CD14-positive monocyte (primary cell): ENCODE measurements around the gene LAMB1. TPM values are rescaled to one million over a fixed set of nuclear protein-coding genes. Genes with fewer than 3 reads are reported as not detected.

Experiments
- DNase-seq, 3 donors: peaks; one replicate each; pipeline ENCODE4 v3.0.0-alpha.2; 2011 to 2022
- H2AFZ ChIP-seq: 2 replicates; pipeline ENCODE4 v1.6.0; 2012; ENCODE audit warnings: mild to moderate bottlenecking, low read depth, low read length, inconsistent platforms; ENCODE audit not compliant: insufficient read depth, poor library complexity, severe bottlenecking
- H3K27ac ChIP-seq, 2 donors: 1 replicate in 1 of 2; 2 replicates in 1 of 2; pipeline ENCODE4 v1.5.1; 2012 to 2013; ENCODE audit warnings: low read length in 2 of 2, control low read depth in 1 of 2, inconsistent platforms in 1 of 2, low read depth in 1 of 2, mild to moderate bottlenecking in 1 of 2
- H3K27me3 ChIP-seq, 2 donors: one replicate each; pipeline versions ENCODE4 v1.6.0 to v1.6.1; 2011 to 2013; ENCODE audit warnings: low read length in 2 of 2; ENCODE audit not compliant: control insufficient read depth in 2 of 2, insufficient read depth in 2 of 2
- H3K36me3 ChIP-seq, 2 donors: replicated peaks in 1 of 2; 1 replicate in 1 of 2; 2 replicates in 1 of 2; pipeline versions ENCODE4 v1.5.1 to v1.6.1; 2012 to 2013; ENCODE audit warnings: low read length in 2 of 2, control low read depth in 1 of 2, inconsistent platforms in 1 of 2, mild to moderate bottlenecking in 1 of 2; ENCODE audit not compliant: insufficient read depth in 2 of 2, control insufficient read depth in 1 of 2
- H3K4me1 ChIP-seq, 2 donors: 1 replicate in 1 of 2; 2 replicates in 1 of 2; pipeline versions ENCODE4 v1.5.1 to v1.6.1; 2012 to 2013; ENCODE audit warnings: low read length in 2 of 2, control low read depth in 1 of 2, inconsistent platforms in 1 of 2, mild to moderate bottlenecking in 1 of 2, moderate library complexity in 1 of 2; ENCODE audit not compliant: insufficient read depth in 2 of 2, control insufficient read depth in 1 of 2
- H3K4me2 ChIP-seq: replicated peaks from 2 replicates; pipeline ENCODE3; 2012; ENCODE audit warnings: low read length, moderate library complexity, mild to moderate bottlenecking; ENCODE audit not compliant: poor library complexity, severe bottlenecking; ENCODE audit errors: extremely low read depth
- H3K4me3 ChIP-seq, 3 experiments: fragments of 200-600 bp in 1 of 3; sonication (generic) in 1 of 3; replicated peaks in 1 of 3; 1 replicate in 2 of 3; 2 replicates in 1 of 3; pipeline ENCODE4 v1.5.1; 2011 to 2013; ENCODE audit warnings: low read length in 3 of 3, mild to moderate bottlenecking in 3 of 3, control low read depth in 2 of 3, low read depth in 2 of 3, inconsistent platforms in 1 of 3, moderate library complexity in 1 of 3
- H3K79me2 ChIP-seq: 2 replicates; pipeline ENCODE4 v1.6.0; 2012; ENCODE audit warnings: mild to moderate bottlenecking, control low read depth, inconsistent platforms, low read length, moderate library complexity; ENCODE audit not compliant: insufficient read depth
- H3K9ac ChIP-seq: 2 replicates; pipeline ENCODE4 v1.6.0; 2017; ENCODE audit warnings: low read length, mild to moderate bottlenecking; ENCODE audit not compliant: insufficient read depth, poor library complexity, severe bottlenecking
- H3K9me3 ChIP-seq, 2 donors: replicated peaks in 1 of 2; 1 replicate in 1 of 2; 2 replicates in 1 of 2; pipeline versions ENCODE4 v1.5.1 to v1.6.1; 2012 to 2013; ENCODE audit warnings: low read length in 2 of 2, control low read depth in 1 of 2; ENCODE audit not compliant: control insufficient read depth in 1 of 2, insufficient read depth in 1 of 2
- H4K20me1 ChIP-seq: 2 replicates; pipeline ENCODE4 v1.6.0; 2012; ENCODE audit warnings: mild to moderate bottlenecking, low read length, control low read depth, moderate library complexity; ENCODE audit not compliant: insufficient read depth
- H3K27ac Mint-ChIP-seq, 7 donors: one replicate each; pipeline ENCODE4 v1.8.0; 2020; ENCODE audit warnings: mild to moderate bottlenecking in 7 of 7, mixed read lengths in 7 of 7, moderate library complexity in 6 of 7, inconsistent platforms in 2 of 7
- H3K27me3 Mint-ChIP-seq, 3 donors: one replicate each; pipeline ENCODE4 v1.8.0; 2021 to 2022; ENCODE audit warnings: low read depth in 3 of 3, mild to moderate bottlenecking in 3 of 3, mixed read lengths in 3 of 3, moderate library complexity in 3 of 3, inconsistent platforms in 1 of 3
- H3K36me3 Mint-ChIP-seq, 2 donors: one replicate each; pipeline ENCODE4 v1.8.0; 2020; ENCODE audit warnings: mixed read lengths in 2 of 2, inconsistent platforms in 1 of 2, mild to moderate bottlenecking in 1 of 2
- H3K4me1 Mint-ChIP-seq: one replicate; pipeline ENCODE4 v1.8.0; 2020; ENCODE audit warnings: mild to moderate bottlenecking, mixed read lengths
- H3K4me3 Mint-ChIP-seq, 2 donors: one replicate each; pipeline ENCODE4 v1.8.0; 2020; ENCODE audit warnings: mild to moderate bottlenecking in 2 of 2, mixed read lengths in 2 of 2, moderate library complexity in 1 of 2
- H3K9me3 Mint-ChIP-seq, 7 donors: one replicate each; pipeline ENCODE4 v1.8.0; 2020 to 2022; ENCODE audit warnings: mixed read lengths in 7 of 7, mild to moderate bottlenecking in 6 of 7, moderate library complexity in 6 of 7, inconsistent platforms in 2 of 7
- WGBS: methylation state at CpG from one replicate; pipeline ENCODE4 v1.1.5; 2013; ENCODE audit warnings: missing lambda C conversion rate; ENCODE audit not compliant: insufficient coverage; 5-methylcytosine and 5-hydroxymethylcytosine counted together
- intact Hi-C, 2 donors: fragments of 100-400 bp; cut with micrococcal nuclease; formaldehyde crosslinking; loops; one replicate each; pipeline versions ENCODE4 v1.15.0 to v1.15.1; 2023
- polyA plus RNA-seq, 3 donors: library from polyadenylated mRNA; depleted of rRNA in 1 of 3; unstranded in 2 of 3; stranded (reverse) in 1 of 3; fragments of 300-500 nt in 2 of 3; fragments of >200 nt in 1 of 3; fragmentation: Illumina TruSeq in 2 of 3; gene quantifications; 1 replicate in 2 of 3; 2 replicates in 1 of 3; pipeline ENCODE4 v1.2.3, GENCODE V29; 2012 to 2021
- TF ChIP-seq, protein P1 (sequence below): fragments of 200-600 bp; IDR thresholded peaks from one replicate; pipeline ENCODE4 v1.8.0; 2022; ENCODE audit warnings: antibody characterized with exemption, mild to moderate bottlenecking

LAMB1 gene
- polyA plus RNA-seq, 3 donors: 0.42 TPM; not detected in 2

- H3K4me1 Mint-ChIP-seq: peaks cover 3% of the 10 kb centered on the region
- no peak overlapping the region for H3K27ac Mint-ChIP-seq
- no peak overlapping the region for H3K4me3 Mint-ChIP-seq
- TF ChIP-seq, protein P1, sequence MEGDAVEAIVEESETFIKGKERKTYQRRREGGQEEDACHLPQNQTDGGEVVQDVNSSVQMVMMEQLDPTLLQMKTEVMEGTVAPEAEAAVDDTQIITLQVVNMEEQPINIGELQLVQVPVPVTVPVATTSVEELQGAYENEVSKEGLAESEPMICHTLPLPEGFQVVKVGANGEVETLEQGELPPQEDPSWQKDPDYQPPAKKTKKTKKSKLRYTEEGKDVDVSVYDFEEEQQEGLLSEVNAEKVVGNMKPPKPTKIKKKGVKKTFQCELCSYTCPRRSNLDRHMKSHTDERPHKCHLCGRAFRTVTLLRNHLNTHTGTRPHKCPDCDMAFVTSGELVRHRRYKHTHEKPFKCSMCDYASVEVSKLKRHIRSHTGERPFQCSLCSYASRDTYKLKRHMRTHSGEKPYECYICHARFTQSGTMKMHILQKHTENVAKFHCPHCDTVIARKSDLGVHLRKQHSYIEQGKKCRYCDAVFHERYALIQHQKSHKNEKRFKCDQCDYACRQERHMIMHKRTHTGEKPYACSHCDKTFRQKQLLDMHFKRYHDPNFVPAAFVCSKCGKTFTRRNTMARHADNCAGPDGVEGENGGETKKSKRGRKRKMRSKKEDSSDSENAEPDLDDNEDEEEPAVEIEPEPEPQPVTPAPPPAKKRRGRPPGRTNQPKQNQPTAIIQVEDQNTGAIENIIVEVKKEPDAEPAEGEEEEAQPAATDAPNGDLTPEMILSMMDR: no peak
- no peak overlapping the region for H3K9ac ChIP-seq
- no peaks in the 10 kb centered on the region for H3K4me1 ChIP-seq
- no peaks in the 10 kb centered on the region for H3K36me3 Mint-ChIP-seq
- intact Hi-C loops: no loop called here
- peaks cover 0 to 5% (median 0%) of the 10 kb centered on the region in 3 donors for H3K27me3 Mint-ChIP-seq
- H2AFZ ChIP-seq: no peak overlapping the region
- H3K9me3 ChIP-seq: no peaks in the 10 kb centered on the region
- no peaks in the 10 kb centered on the region for H3K36me3 ChIP-seq
- no peaks in the 10 kb centered on the region for H4K20me1 ChIP-seq
- H3K27me3 ChIP-seq: no peaks in the 10 kb centered on the region
- no peak overlapping the region for H3K4me2 ChIP-seq
- no peak for DNase-seq
- no peak overlapping the region for H3K27ac ChIP-seq
- peaks cover 0 to 3% (median 0%) of the 10 kb centered on the region in 7 donors for H3K9me3 Mint-ChIP-seq
- no CpG with 5 or more reads among the region's 2 CpGs for WGBS
- no peak overlapping the region for H3K4me3 ChIP-seq
- H3K79me2 ChIP-seq: no peaks in the 10 kb centered on the region
These were observed 25.1 kb upstream of the LAMB1 start for GRCh38 chr7:108028111-108028510.

DNA sequence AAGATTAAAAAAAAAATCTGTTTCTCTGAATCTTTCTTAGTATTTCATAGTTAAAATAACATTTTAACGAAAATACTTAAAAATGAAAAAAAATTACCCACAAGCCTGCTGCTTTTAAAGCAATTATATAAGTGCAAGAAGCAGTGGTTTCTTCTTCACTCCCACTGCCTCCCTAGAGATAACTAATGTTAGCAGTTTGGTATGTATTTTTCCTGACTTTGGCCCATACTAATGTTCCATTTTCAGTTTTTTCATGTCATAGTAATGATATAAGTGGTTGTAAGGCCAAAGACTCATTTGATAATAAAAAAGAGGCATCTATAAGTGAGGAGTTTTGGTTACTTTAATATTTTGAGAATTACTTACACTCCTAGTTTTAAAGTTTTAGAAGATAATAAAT lies 24.3 kb upstream of the LAMB1 start:
- Mint-ChIP-seq H3K4me3 (no peak overlapping the region), H3K9me3 (peaks cover 0 to 3% (median 0%) of the 10 kb centered on the region in 7 donors), H3K4me1 (peaks cover 3% of the 10 kb centered on the region), H3K27ac (no peak overlapping the region), H3K36me3 (no peaks in the 10 kb centered on the region), H3K27me3 (peaks cover 3 to 10% (median 3%) of the 10 kb centered on the region in 3 donors)
- Histone ChIP-seq H3K79me2 (no peaks in the 10 kb centered on the region), H3K9me3 (no peaks in the 10 kb centered on the region), H3K4me1 (no peaks in the 10 kb centered on the region), H3K9ac (no peak overlapping the region), H2AFZ (no peak overlapping the region), H3K4me3 (no peak overlapping the region), H3K27me3 (no peaks in the 10 kb centered on the region), H3K36me3 (no peaks in the 10 kb centered on the region), H4K20me1 (no peaks in the 10 kb centered on the region), H3K4me2 (no peak overlapping the region), H3K27ac (no peak overlapping the region)
- TF ChIP-seq, protein P1: no peak
- WGBS: no CpG with 5 or more reads among the region's 1 CpG
- intact Hi-C loops: no loop called here
- DNase-seq: no peak
